ENCODE data around the gene MNT. TPM values are rescaled to one million over a fixed set of nuclear protein-coding genes. Genes with fewer than 3 reads are reported as not detected.

The MNT gene
- total RNA-seq, 2 experiments from 2014 or later = 16.0 to 19.3 TPM

GRCh38 chr17:2395258-2396181 lies 5.3 kb downstream of the MNT start:
- H3K27me3 Mint-ChIP-seq = no peaks in the 10 kb centered on the region
- peaks cover 49% of the 10 kb centered on the region for H3K4me1 Mint-ChIP-seq
- CTCF ChIA-PET = no interaction called here
- intact Hi-C loops (cut with DNase I, micrococcal nuclease) = loop anchor here in 1 of 2 experiments (10.0 kb wide), 1 partner anchor 1569 kb away; the partner anchor contains the start of gene ATP2A3
- peaks cover 9% of the 10 kb centered on the region for H3K36me3 Mint-ChIP-seq (ENCODE audit: low read depth)
- peak overlapping the region; percentile 80 for H3K4me3 Mint-ChIP-seq
- no peaks in the 10 kb centered on the region for H3K9me3 Mint-ChIP-seq (ENCODE audit: low read depth)
- DNase-seq = peak; percentile 25
- peak overlapping the region; percentile 55 for H3K27ac Mint-ChIP-seq
- POLR2A ChIA-PET = no interaction called here
- no peak for ATAC-seq

GRCh38 chr17:2394775-2395201 lies 6.1 kb downstream of the MNT start:
- no peak for ATAC-seq
- ChIA-PET POLR2A (no interaction called here), CTCF (no interaction called here)
- H3K4me3 Mint-ChIP-seq = peak overlapping the region; percentile 80
- H3K27ac Mint-ChIP-seq = peak overlapping the region; percentile 95
- H3K27me3 Mint-ChIP-seq = no peaks in the 10 kb centered on the region
- H3K36me3 Mint-ChIP-seq (ENCODE audit: low read depth) = peaks cover 12% of the 10 kb centered on the region
- H3K9me3 Mint-ChIP-seq (ENCODE audit: low read depth) = no peaks in the 10 kb centered on the region
- H3K4me1 Mint-ChIP-seq = peaks cover 56% of the 10 kb centered on the region
- intact Hi-C loops (cut with DNase I, micrococcal nuclease) = loop anchor here (5.0 to 10.0 kb wide), 2 partner anchors 352 to 1570 kb away; partner anchors contain the start of genes ATP2A3 (in 1 of the 2) and OVCA2 (in 1 of the 2)
- DNase-seq = no peak

DNA sequence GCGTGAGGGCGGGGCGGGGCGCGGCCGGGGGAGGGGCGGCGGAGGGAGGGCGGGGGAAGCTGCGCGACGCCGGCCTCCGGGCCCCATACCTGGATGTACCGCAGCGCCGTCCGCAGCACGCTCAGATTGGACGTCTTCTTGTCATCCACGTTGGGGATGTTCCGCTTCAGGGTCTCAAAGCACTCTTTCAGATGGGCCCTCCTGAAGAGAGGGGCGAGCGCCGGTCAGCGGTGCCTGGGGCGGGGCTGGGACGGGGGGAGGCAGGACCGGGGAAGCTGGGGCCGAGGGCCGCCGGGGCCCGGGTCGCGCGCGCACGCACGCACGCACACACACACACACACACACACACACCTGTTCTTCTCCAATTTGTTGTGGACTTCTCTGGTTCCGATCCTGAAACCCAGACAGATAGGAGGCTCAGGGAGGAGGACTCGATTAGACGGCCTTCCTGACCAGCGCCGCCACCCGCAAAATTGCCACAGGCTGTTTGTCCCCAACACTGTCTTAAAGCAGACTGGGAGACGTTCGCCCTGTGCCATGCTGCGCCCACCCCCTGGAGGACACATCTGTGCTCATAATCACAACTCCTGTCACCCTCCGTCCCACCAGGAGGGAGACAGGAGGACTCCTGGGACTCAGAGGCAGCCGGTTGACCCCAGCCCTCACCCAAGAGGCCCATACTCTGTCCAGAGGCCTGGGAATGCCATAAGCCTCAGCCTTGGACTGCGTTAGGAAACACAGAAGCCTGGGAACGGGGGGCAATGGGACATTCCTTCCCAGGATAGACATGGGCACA lies 6.7 kb downstream of the MNT start:
- peak overlapping the region; percentile 80 for H3K4me3 Mint-ChIP-seq
- H3K27ac Mint-ChIP-seq = peak overlapping the region; percentile 95
- H3K36me3 Mint-ChIP-seq (ENCODE audit: low read depth) = peaks cover 12% of the 10 kb centered on the region

DNA sequence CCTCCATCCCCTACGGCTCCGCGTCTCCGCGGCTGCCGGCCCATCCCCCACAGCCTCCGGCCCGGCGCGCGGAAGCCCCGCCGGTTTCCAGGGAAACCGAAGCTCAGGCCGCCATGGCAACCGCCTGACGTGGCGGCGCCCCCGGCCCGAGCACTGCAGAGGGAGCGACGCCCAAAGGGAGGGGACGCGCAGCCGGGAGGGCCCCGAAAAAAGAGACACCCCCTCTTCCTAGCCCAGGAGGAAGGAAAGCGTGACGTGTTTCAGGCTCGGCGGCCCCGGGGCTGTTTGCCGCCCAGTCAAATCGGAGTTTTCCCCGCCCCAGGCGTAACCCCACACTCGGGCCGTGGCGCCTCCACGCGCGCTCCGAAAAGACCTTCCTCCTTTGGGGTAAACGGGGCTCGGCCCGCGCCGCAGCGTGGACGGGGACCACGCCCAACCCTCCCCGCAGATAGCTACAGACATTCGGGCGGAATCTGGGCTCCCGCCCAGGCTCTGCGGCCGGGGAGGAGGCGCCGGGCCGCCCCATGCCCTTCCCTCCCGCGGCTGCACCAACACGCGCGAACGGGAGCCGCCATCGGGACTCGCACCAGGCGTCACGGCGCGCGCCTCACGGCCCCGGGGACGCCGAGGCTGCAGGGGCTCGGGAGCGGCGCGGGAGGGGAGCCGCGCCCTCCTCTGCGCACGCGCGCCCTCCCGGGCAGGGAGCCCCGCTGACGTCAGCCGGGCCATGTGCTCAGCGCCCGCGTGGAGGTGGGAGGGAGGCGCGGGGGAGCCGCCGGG lies 7.5 kb downstream of the MNT start:
- peaks cover 59% of the 10 kb centered on the region for H3K4me1 Mint-ChIP-seq

More for the DNA sequence above, 6.7 kb downstream of the MNT start:
- intact Hi-C loops (cut with DNase I, micrococcal nuclease) = loop anchor here (1.0 to 10.0 kb wide), 8 partner anchors 199 to 1571 kb away; partner anchors contain the start of genes ATP2A3 (in 1 of the 2), CLUH (in 1 of the 2), HIC1 (in 1 of the 2) and OVCA2 (in 1 of the 2)
- ATAC-seq = no peak
- Mint-ChIP-seq H3K9me3 (ENCODE audit: low read depth) (no peaks in the 10 kb centered on the region), H3K27me3 (no peaks in the 10 kb centered on the region), H3K4me1 (peaks cover 60% of the 10 kb centered on the region)
- ChIA-PET POLR2A (interaction anchor here (1.0 to 2.2 kb wide), 2 partner anchors 57 to 91 kb away, joined by 3 to 16 read pairs; partner anchors contain the start of genes SGSM2, SMG6, SRR and TSR1), CTCF (interaction anchor here (4.6 kb wide), 1 partner anchor 22 kb away, joined by 36 read pairs; no protein-coding TSS in a partner anchor)
- no peak for DNase-seq

DNA sequence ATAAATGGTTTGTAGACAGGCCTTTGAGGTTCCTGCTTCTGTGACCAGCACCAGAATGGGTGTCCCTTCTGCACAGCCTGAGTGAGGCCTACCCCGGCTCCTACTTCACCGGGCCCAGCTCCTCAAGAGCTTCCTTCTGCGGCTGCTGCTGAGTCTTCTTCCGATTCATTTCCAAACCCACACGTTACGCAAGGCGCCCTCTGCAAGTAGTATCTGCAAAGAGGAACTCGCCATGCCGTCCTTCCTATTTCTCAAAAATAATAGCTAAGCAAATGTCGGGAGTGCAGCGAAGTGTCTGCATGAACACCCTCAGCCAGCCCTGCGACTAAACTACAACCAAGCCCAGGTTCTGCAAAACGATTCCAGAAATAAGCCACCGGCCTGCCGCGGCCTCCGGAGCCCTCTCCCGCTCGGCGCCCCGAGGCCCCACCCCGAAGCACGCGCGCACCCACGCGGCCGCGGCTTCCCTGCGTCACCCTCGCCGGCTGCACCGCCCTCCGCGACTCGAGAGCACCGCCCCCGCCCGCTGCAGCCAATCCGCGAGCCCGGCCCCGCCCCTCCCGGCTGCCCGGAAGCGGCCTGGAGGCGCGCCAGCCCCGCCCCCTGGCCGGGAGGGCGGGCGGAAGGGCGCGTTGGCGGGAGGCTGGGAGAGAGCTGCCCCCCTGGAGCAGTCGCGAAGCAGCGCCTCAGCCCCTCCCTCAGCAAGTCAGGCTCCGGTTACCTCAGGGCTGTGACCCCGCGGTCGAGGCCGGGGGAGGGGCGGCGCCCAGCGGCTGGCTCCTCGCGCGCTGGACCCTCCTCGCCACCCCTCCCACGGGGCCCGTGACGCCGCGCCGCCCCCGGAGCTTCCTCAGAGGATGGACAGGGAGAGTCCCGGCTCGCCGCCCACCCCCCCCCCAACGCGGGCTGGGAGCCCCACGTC lies 8.3 kb downstream of the MNT start:
- Mint-ChIP-seq H3K27me3 (no peaks in the 10 kb centered on the region), H3K4me1 (peaks cover 52% of the 10 kb centered on the region), H3K27ac (peak overlapping the region; percentile 94), H3K36me3 (ENCODE audit: low read depth) (peaks cover 18% of the 10 kb centered on the region), H3K9me3 (ENCODE audit: low read depth) (no peaks in the 10 kb centered on the region), H3K4me3 (peak overlapping the region; percentile 80)
- intact Hi-C loops (cut with DNase I, micrococcal nuclease) = loop anchor here (1.0 to 10.0 kb wide), 13 partner anchors 9 to 1572 kb away; partner anchors contain the start of genes MNT (in 2 of the 2), ATP2A3 (in 1 of the 2), CLUH (in 1 of the 2) and HIC1 (in 1 of the 2)
- ATAC-seq (peak; percentile 72), DNase-seq (peak; percentile 99)
- POLR2A ChIA-PET = interaction anchor here (0.6 to 2.9 kb wide), 13 partner anchors 9 to 558 kb away, joined by 3 to 36 read pairs (median 4); partner anchors contain the start of genes MNT, PAFAH1B1, SGSM2 and SMG6
- CTCF ChIA-PET = interaction anchor here (0.7 to 4.6 kb wide), 6 partner anchors 9 to 27 kb away, joined by 3 to 52 read pairs (median 6); partner anchors contain the start of gene MNT

More for the DNA sequence above, 7.5 kb downstream of the MNT start:
- CTCF ChIA-PET = interaction anchor here (0.7 to 4.6 kb wide), 4 partner anchors 8 to 23 kb away, joined by 3 to 52 read pairs (median 22); partner anchors contain the start of gene MNT
- no peaks in the 10 kb centered on the region for H3K9me3 Mint-ChIP-seq (ENCODE audit: low read depth)
- intact Hi-C loops (cut with DNase I, micrococcal nuclease) = loop anchor here (1.0 to 10.0 kb wide), 8 partner anchors 199 to 1571 kb away; partner anchors contain the start of genes ATP2A3 (in 1 of the 2), CLUH (in 1 of the 2), HIC1 (in 1 of the 2) and OVCA2 (in 1 of the 2)
- ATAC-seq (peak; percentile 62), DNase-seq (peak; percentile 96)
- peak overlapping the region; percentile 94 for H3K27ac Mint-ChIP-seq
- H3K27me3 Mint-ChIP-seq = no peaks in the 10 kb centered on the region
- H3K4me3 Mint-ChIP-seq = peak overlapping the region; percentile 80
- POLR2A ChIA-PET = interaction anchor here (0.6 to 2.9 kb wide), 10 partner anchors 9 to 559 kb away, joined by 3 to 36 read pairs (median 4); partner anchors contain the start of genes MNT, PAFAH1B1, SGSM2 and SMG6
- H3K36me3 Mint-ChIP-seq (ENCODE audit: low read depth) = peaks cover 12% of the 10 kb centered on the region

GRCh38 chr17:2391597-2392251 lies 9.1 kb downstream of the MNT start:
- ChIA-PET CTCF (interaction anchor here (1.2 to 4.6 kb wide), 5 partner anchors 9 to 27 kb away, joined by 4 to 52 read pairs (median 9); partner anchors contain the start of gene MNT), POLR2A (interaction anchor here (0.7 to 2.9 kb wide), 6 partner anchors 8 to 55 kb away, joined by 3 to 36 read pairs (median 8); partner anchors contain the start of genes MNT, SGSM2 and TSR1)
- intact Hi-C loops (cut with DNase I, micrococcal nuclease) = loop anchor here (1.0 to 10.0 kb wide), 9 partner anchors 10 to 1573 kb away; partner anchors contain the start of genes MNT (in 2 of the 2), ATP2A3 (in 1 of the 2), HIC1 (in 1 of the 2) and METTL16 (in 1 of the 2)
- Mint-ChIP-seq H3K27ac (peak overlapping the region; percentile 94), H3K4me1 (peaks cover 46% of the 10 kb centered on the region), H3K4me3 (peak overlapping the region; percentile 78), H3K27me3 (no peaks in the 10 kb centered on the region), H3K36me3 (ENCODE audit: low read depth) (peaks cover 18% of the 10 kb centered on the region), H3K9me3 (ENCODE audit: low read depth) (no peaks in the 10 kb centered on the region)
- ATAC-seq (no peak), DNase-seq (no peak)

DNA sequence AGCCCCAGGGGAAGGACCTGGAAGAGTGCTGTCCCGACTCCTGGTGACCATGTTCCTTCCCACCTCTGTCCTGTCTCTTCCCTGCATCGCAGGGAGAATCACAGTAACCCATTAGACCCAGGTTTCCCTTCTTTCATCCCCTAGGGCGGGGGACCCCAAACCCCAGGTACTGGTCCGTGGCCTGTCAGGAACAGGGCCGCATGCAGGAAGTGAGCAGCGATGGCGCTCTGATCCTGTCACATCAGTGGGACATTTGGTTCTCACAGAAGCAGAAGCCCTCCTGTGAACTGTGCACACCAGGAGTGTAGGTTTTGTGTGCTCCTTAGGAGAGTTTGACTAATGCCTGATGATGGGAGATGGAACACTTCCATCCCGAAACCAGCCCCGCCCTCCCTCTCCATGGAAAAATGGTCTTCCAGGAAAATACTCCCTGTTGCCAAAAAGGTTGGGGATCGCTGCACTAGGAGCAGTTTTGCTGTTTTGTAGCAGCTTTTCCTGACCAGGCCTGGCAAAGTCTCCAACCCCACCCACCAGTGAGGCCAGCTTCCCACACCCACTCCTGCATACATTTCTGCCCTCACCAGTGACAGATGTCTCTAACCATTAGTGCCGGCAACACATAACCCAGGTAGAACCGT lies 10.5 kb downstream of the MNT start:
- Mint-ChIP-seq H3K27ac (peak overlapping the region; percentile 94), H3K4me3 (peak overlapping the region; percentile 21), H3K36me3 (ENCODE audit: low read depth) (peaks cover 18% of the 10 kb centered on the region), H3K27me3 (no peaks in the 10 kb centered on the region), H3K4me1 (peaks cover 40% of the 10 kb centered on the region), H3K9me3 (ENCODE audit: low read depth) (no peaks in the 10 kb centered on the region)
- CTCF ChIA-PET = interaction anchor here (0.7 to 4.6 kb wide), 4 partner anchors 8 to 28 kb away, joined by 3 to 52 read pairs (median 20); no protein-coding TSS in a partner anchor
- DNase-seq (no peak), ATAC-seq (no peak)
- intact Hi-C loops (cut with DNase I, micrococcal nuclease) = loop anchor here (5.0 to 10.0 kb wide), 2 partner anchors 348 to 1574 kb away; partner anchors contain the start of genes ATP2A3 (in 1 of the 2) and OVCA2 (in 1 of the 2)
- POLR2A ChIA-PET = interaction anchor here (0.8 kb wide), 1 partner anchor 9 kb away, joined by 3 read pairs; no protein-coding TSS in a partner anchor

DNA sequence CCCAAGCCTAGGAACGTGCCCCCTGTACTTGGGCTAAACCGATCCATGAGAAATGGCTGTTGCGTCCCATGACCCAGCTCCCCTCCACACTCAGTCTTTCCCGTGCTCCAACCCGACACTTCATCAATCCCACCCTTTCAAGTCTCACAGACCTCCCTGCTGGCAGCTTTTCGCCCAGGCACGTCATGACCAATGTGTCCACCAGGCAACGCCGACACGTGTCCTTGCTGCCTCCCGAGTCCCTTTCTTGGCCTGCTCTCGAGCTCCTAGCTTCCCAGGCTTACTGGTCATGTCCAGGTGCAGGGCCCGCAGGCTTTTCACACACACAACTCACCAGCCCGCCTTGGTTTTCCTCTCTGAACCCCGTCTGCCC lies 12.2 kb downstream of the MNT start:
- H3K4me1 Mint-ChIP-seq = peaks cover 36% of the 10 kb centered on the region
- ChIA-PET POLR2A (interaction anchor here (0.5 kb wide), 1 partner anchor 944 kb away, joined by 3 read pairs; no protein-coding TSS in a partner anchor), CTCF (interaction anchor here (0.6 kb wide), 1 partner anchor 18 kb away, joined by 3 read pairs; no protein-coding TSS in a partner anchor)
- no peaks in the 10 kb centered on the region for H3K27me3 Mint-ChIP-seq
- no peak for ATAC-seq
- intact Hi-C loops (cut with DNase I, micrococcal nuclease) = no loop called here
- DNase-seq = no peak
- no peaks in the 10 kb centered on the region for H3K9me3 Mint-ChIP-seq (ENCODE audit: low read depth)
- H3K4me3 Mint-ChIP-seq = no peak overlapping the region
- H3K27ac Mint-ChIP-seq = peak overlapping the region; percentile 16
- peaks cover 13% of the 10 kb centered on the region for H3K36me3 Mint-ChIP-seq (ENCODE audit: low read depth)

Measured in activated CD4-positive, alpha-beta T cell treated with anti-CD3 and anti-CD28 coated beads for 36 hours (primary cell).